A549 treated with CORT108297 at 1 μM for 4 hours (cell line): ENCODE results near the gene RNF148. TPM values are rescaled to one million over a fixed set of nuclear protein-coding genes. Genes with fewer than 3 reads are reported as not detected.

ENCODE experiments used
- total RNA-seq: library from RNA; stranded (reverse); fragments of 200-300 nt; extraction: Qiagen RNA extraction; gene quantifications from 5 replicates; pipeline ENCODE4 v1.2.3, GENCODE V29; 2022

The RNF148 gene, protein sequence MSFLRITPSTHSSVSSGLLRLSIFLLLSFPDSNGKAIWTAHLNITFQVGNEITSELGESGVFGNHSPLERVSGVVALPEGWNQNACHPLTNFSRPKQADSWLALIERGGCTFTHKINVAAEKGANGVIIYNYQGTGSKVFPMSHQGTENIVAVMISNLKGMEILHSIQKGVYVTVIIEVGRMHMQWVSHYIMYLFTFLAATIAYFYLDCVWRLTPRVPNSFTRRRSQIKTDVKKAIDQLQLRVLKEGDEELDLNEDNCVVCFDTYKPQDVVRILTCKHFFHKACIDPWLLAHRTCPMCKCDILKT
- total RNA-seq: not detected in 5 replicates

GRCh38 chr7:122702872-122703510 is at the start of gene RNF148:
Gene RNF148, minus strand, starts transcription at chr7:122702922. Its CDS starts 172 bp downstream, at chr7:122702750.

GRCh38 chr7:122699017-122699416 is 3.7 kb downstream of the RNF148 start, which contains the start of gene RNF133:
Gene RNF133, minus strand, starts transcription at chr7:122699117. Its CDS starts 199 bp downstream, at chr7:122698918.

Other genes with a start within 250 kb of the RNF148 start
- gene RNF133, start 3.8 kb downstream of the RNF148 start, total RNA-seq: not detected in 5 replicates
- 0.02 to 0.13 TPM (median 0.06 TPM) in 5 replicates for gene CADPS2, start 183.5 kb upstream of the RNF148 start, total RNA-seq